HG03565 (cell line): Measurements from ENCODE around the gene LFNG.

ENCODE experiments used
- ATAC-seq: cut with Tn5 transposase; IDR thresholded peaks from one replicate; pipeline ENCODE4 v1.9.1; 2021; ENCODE audit warnings: mild to moderate bottlenecking, moderate library complexity; ENCODE audit not compliant: unreplicated experiment

The LFNG gene

GRCh38 chr7:2519119-2519930 lies at the start of gene LFNG:
LFNG (plus strand) TSS chr7:2519774; CDS start chr7:2519862, 88 bp downstream.
- peak; percentile 81 for ATAC-seq

GRCh38 chr7:2470204-2471021 lies 49.2 kb upstream of the LFNG start:
- no peak for ATAC-seq

- no peak for ATAC-seq
Measured at GRCh38 chr7:2471022-2471329, 48.6 kb upstream of the LFNG start.

GRCh38 chr7:2471396-2471795 lies 48.2 kb upstream of the LFNG start:
- no peak for ATAC-seq

- no peak for ATAC-seq
Measured at GRCh38 chr7:2472739-2473138, 46.8 kb upstream of the LFNG start.

GRCh38 chr7:2473496-2474180 lies 45.9 kb upstream of the LFNG start:
- no peak for ATAC-seq

GRCh38 chr7:2474224-2474623 lies 45.4 kb upstream of the LFNG start:
- ATAC-seq, result no peak

GRCh38 chr7:2474813-2475677 lies 44.5 kb upstream of the LFNG start:
- no peak for ATAC-seq

GRCh38 chr7:2475678-2476015 lies 43.9 kb upstream of the LFNG start:
- ATAC-seq, result no peak

GRCh38 chr7:2476298-2476697 lies 43.3 kb upstream of the LFNG start, which contains the start of gene GRIFIN:
GRIFIN (minus strand) TSS chr7:2476398; CDS start chr7:2476383, 15 bp downstream.
- no peak for ATAC-seq

- ATAC-seq, result no peak
Measured at GRCh38 chr7:2476776-2477446, 42.7 kb upstream of the LFNG start.

- ATAC-seq, result no peak
Measured at GRCh38 chr7:2477447-2478398, 41.9 kb upstream of the LFNG start.

- ATAC-seq, result no peak
Measured at GRCh38 chr7:2478399-2478785, 41.2 kb upstream of the LFNG start.

- no peak for ATAC-seq
Measured at GRCh38 chr7:2478800-2479199, 40.8 kb upstream of the LFNG start.

- ATAC-seq, result no peak
Measured at GRCh38 chr7:2479276-2480069, 40.1 kb upstream of the LFNG start.

- ATAC-seq, result no peak
Measured at GRCh38 chr7:2480070-2480408, 39.5 kb upstream of the LFNG start.

GRCh38 chr7:2481195-2481594 lies 38.4 kb upstream of the LFNG start:
- ATAC-seq, result no peak

- ATAC-seq, result no peak
Measured at GRCh38 chr7:2482725-2483451, 36.7 kb upstream of the LFNG start.
